NCI-H1930 (cell line): ENCODE measurements around the gene PREPL.
"Not testable (repeated sequence)": the region's sequence is repeated elsewhere in the genome, so short reads cannot be mapped to it uniquely, and the experiment has no call there.

Source experiments
- DNase-seq, 2 experiments: peaks; one replicate each; lab custom pipeline; 2025; lab: John Stamatoyannopoulos, UW

The PREPL gene

GRCh38 chr2:44348400-44348799 is 12.9 kb downstream of the PREPL start:
- no peak for DNase-seq

GRCh38 chr2:44347526-44347925 is 13.8 kb downstream of the PREPL start:
- no peak for DNase-seq

- peak in 1 of 2 experiments; percentile 5 for DNase-seq
Observed at GRCh38 chr2:44342854-44343253, 18.4 kb downstream of the PREPL start.

GRCh38 chr2:44335806-44336538 is 25.3 kb downstream of the PREPL start:
- DNase-seq = no peak

GRCh38 chr2:44333994-44334393 is 27.3 kb downstream of the PREPL start:
- DNase-seq = no peak

GRCh38 chr2:44330801-44331200 is 30.5 kb downstream of the PREPL start:
- no peak for DNase-seq

- DNase-seq = no peak
Observed at GRCh38 chr2:44329343-44329742, 32.0 kb downstream of the PREPL start.

GRCh38 chr2:44328750-44329149 is 32.5 kb downstream of the PREPL start:
- no peak for DNase-seq

GRCh38 chr2:44326548-44327264 is 34.6 kb downstream of the PREPL start:
- DNase-seq = no peak

GRCh38 chr2:44325897-44326296 is 35.4 kb downstream of the PREPL start:
- DNase-seq = no peak

- DNase-seq = no peak
Observed at GRCh38 chr2:44324971-44325426, 36.3 kb downstream of the PREPL start.

- DNase-seq = no peak
Observed at GRCh38 chr2:44321360-44321759, 39.9 kb downstream of the PREPL start.

- DNase-seq = no peak
Observed at GRCh38 chr2:44320832-44321231, 40.5 kb downstream of the PREPL start.

GRCh38 chr2:44315945-44316344 is 45.3 kb downstream of the PREPL start:
- no peak for DNase-seq

GRCh38 chr2:44314362-44314761 is 46.9 kb downstream of the PREPL start:
- no peak for DNase-seq

GRCh38 chr2:44310287-44310686 is 51.0 kb downstream of the PREPL start:
- no peak for DNase-seq

- DNase-seq = no peak
Observed at GRCh38 chr2:44305882-44306281, 55.4 kb downstream of the PREPL start.

GRCh38 chr2:44304258-44304657 is 57.0 kb downstream of the PREPL start:
- DNase-seq = no peak

- DNase-seq = not testable (repeated sequence)
Observed at GRCh38 chr2:44303766-44304165, 57.5 kb downstream of the PREPL start.

- no peak for DNase-seq
Observed at GRCh38 chr2:44301111-44301510, 60.2 kb downstream of the PREPL start.

GRCh38 chr2:44299635-44300034 is 61.7 kb downstream of the PREPL start:
- no peak for DNase-seq

GRCh38 chr2:44297431-44297830 is 63.9 kb downstream of the PREPL start:
- DNase-seq = no peak

- no peak for DNase-seq
Observed at GRCh38 chr2:44296653-44297052, 64.6 kb downstream of the PREPL start.
